Endodermal cell (in vitro differentiated cells): ENCODE measurements around the gene FMC1. TPM values are rescaled to one million over a fixed set of nuclear protein-coding genes. Genes with fewer than 3 reads are reported as not detected.
"Not testable (repeated sequence)": the region's sequence is repeated elsewhere in the genome, so short reads cannot be mapped to it uniquely, and the experiment has no call there.

ENCODE experiments used
- DNase-seq: peaks from one replicate; pipeline ENCODE4 v3.0.0-alpha.2; 2017
- H3K27ac ChIP-seq: 2 replicates; pipeline ENCODE4 v1.5.1; 2013; ENCODE audit warnings: mild to moderate bottlenecking, low read depth, low read length, moderate library complexity
- H3K27me3 ChIP-seq: 2 replicates; pipeline ENCODE4 v1.6.1; 2013; ENCODE audit warnings: mild to moderate bottlenecking, low read length, moderate library complexity; ENCODE audit not compliant: insufficient read depth, control insufficient read depth, poor library complexity, severe bottlenecking
- H3K36me3 ChIP-seq: 2 replicates; pipeline ENCODE4 v1.7.0; 2013; ENCODE audit warnings: mild to moderate bottlenecking, low read length, moderate library complexity; ENCODE audit not compliant: control insufficient read depth, insufficient read depth
- H3K4me1 ChIP-seq: one replicate; pipeline ENCODE4 v1.7.0; 2013; ENCODE audit warnings: low read length; ENCODE audit not compliant: control insufficient read depth, insufficient read depth
- H3K4me3 ChIP-seq: 2 replicates; pipeline ENCODE4 v1.5.1; 2013; ENCODE audit warnings: mild to moderate bottlenecking, low read length, moderate library complexity
- H3K9ac ChIP-seq: 2 replicates; pipeline ENCODE4 v1.6.1; 2013; ENCODE audit warnings: mild to moderate bottlenecking, low read length, moderate library complexity; ENCODE audit not compliant: poor library complexity, severe bottlenecking; ENCODE audit errors: extremely low read depth
- H3K9me3 ChIP-seq: 2 replicates; pipeline ENCODE4 v1.6.1; 2013; ENCODE audit warnings: mild to moderate bottlenecking, low read length, moderate library complexity; ENCODE audit not compliant: control insufficient read depth
- H3K27ac Mint-ChIP-seq: 2 replicates; pipeline ENCODE4 v1.8.0; 2020; ENCODE audit warnings: mixed read lengths
- H3K27me3 Mint-ChIP-seq: 2 replicates; pipeline ENCODE4 v1.8.0; 2021; ENCODE audit warnings: mild to moderate bottlenecking, mixed read lengths; ENCODE audit not compliant: insufficient read depth
- H3K36me3 Mint-ChIP-seq: 2 replicates; pipeline ENCODE4 v1.8.0; 2020; ENCODE audit warnings: low read depth, mixed read lengths
- H3K4me1 Mint-ChIP-seq: 2 replicates; pipeline ENCODE4 v1.8.0; 2020; ENCODE audit warnings: mixed read lengths
- H3K4me3 Mint-ChIP-seq: 2 replicates; pipeline ENCODE4 v1.8.0; 2020; ENCODE audit warnings: mild to moderate bottlenecking, moderate library complexity, mixed read lengths
- H3K9me3 Mint-ChIP-seq: 2 replicates; pipeline ENCODE4 v1.8.0; 2020; ENCODE audit warnings: mild to moderate bottlenecking, mixed read lengths
- WGBS, 2 experiments: methylation state at CpG; one replicate each; pipeline versions ENCODE4 v1.1.5 to v1.1.7; 2013; ENCODE audit warnings: missing lambda C conversion rate in 2 of 2, mixed read lengths in 1 of 2; ENCODE audit not compliant: insufficient coverage in 1 of 2, insufficient read length in 1 of 2; 5-methylcytosine and 5-hydroxymethylcytosine counted together
- total RNA-seq, 2 donors: library from RNA; stranded (reverse); fragmentation: NEBNext Ultra II Directional in 1 of 2; extraction: Animal tissue kit (Norgen Biotek cat#: 25700) in 1 of 2; gene quantifications; 2 replicates in 1 of 2; 3 replicates in 1 of 2; pipeline ENCODE4 v1.2.1, GENCODE V29; 2021
- TF ChIP-seq, protein P1 (sequence below): fragments of 200-600 bp; sonication (generic); conservative IDR thresholded peaks from 2 replicates; pipeline ENCODE4 v1.5.0; 2021; ENCODE audit warnings: antibody characterized with exemption, mild to moderate bottlenecking

Gene FMC1
- total RNA-seq, 2 donors from 2014 or later, result 10.8 to 17.1 TPM

DNA sequence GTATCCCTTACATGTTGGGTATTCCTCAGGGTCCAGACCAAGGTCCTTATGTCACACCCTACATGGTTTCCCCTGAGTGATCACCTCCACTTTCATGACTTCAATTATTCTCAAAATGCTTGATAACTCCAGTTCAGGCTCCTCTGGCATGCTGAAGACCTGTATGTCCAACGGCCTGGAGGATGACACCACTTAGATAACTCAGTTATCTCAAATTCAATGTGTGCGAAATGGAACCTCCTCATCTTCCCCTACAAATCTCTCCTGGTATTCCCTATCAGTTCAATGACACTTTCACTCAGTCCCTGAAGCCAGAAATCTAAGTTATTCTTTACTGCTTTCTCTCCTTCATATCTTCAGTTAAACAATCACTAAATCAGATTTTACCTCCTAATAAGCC, 9.9 kb downstream of the FMC1 start:
- no peaks in the 10 kb centered on the region for H3K4me1 ChIP-seq
- no peaks in the 10 kb centered on the region for H3K4me1 Mint-ChIP-seq
- no peaks in the 10 kb centered on the region for H3K9me3 ChIP-seq
- peaks cover 13% of the 10 kb centered on the region for H3K36me3 ChIP-seq
- peaks cover 42% of the 10 kb centered on the region for H3K36me3 Mint-ChIP-seq
- H3K27me3 Mint-ChIP-seq, result no peaks in the 10 kb centered on the region
- H3K4me3 ChIP-seq, result no peak overlapping the region
- no peak overlapping the region for H3K27ac ChIP-seq
- WGBS, 2 experiments, result 82 to 84% methylated on average over 2 of the region's 2 CpGs
- no peak overlapping the region for H3K9ac ChIP-seq
- TF ChIP-seq, protein P1, sequence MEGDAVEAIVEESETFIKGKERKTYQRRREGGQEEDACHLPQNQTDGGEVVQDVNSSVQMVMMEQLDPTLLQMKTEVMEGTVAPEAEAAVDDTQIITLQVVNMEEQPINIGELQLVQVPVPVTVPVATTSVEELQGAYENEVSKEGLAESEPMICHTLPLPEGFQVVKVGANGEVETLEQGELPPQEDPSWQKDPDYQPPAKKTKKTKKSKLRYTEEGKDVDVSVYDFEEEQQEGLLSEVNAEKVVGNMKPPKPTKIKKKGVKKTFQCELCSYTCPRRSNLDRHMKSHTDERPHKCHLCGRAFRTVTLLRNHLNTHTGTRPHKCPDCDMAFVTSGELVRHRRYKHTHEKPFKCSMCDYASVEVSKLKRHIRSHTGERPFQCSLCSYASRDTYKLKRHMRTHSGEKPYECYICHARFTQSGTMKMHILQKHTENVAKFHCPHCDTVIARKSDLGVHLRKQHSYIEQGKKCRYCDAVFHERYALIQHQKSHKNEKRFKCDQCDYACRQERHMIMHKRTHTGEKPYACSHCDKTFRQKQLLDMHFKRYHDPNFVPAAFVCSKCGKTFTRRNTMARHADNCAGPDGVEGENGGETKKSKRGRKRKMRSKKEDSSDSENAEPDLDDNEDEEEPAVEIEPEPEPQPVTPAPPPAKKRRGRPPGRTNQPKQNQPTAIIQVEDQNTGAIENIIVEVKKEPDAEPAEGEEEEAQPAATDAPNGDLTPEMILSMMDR, result no peak
- H3K27me3 ChIP-seq, result no peaks in the 10 kb centered on the region
- no peak overlapping the region for H3K27ac Mint-ChIP-seq
- no peak overlapping the region for H3K4me3 Mint-ChIP-seq
- DNase-seq, result no peak
- H3K9me3 Mint-ChIP-seq, result no peaks in the 10 kb centered on the region

DNA sequence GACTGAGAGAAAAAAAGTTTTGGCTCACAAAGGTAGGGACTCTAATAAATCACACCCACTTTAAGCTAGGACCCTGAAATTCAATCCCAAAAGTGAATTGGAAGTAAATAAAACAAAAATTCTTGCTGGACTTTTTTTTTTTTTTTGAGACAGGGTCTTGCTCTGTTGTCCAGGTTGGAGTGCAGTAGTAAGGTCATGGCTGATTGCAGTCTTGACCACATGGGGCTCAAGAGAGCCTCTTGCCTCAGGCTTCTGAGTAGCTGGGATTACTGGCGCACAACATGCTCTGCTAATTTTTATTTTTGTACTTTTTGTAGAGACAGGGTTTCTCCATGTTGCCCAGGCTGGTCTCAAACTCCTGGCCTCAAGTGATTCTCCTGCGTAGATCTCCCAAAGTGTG, 13.6 kb downstream of the FMC1 start:
- no peak for DNase-seq
- no peaks in the 10 kb centered on the region for H3K4me1 Mint-ChIP-seq
- H3K4me1 ChIP-seq, result no peaks in the 10 kb centered on the region
- H3K27ac Mint-ChIP-seq, result peak overlapping the region; percentile 36
- H3K9me3 ChIP-seq, result no peaks in the 10 kb centered on the region
- H3K36me3 Mint-ChIP-seq, result peaks cover 17% of the 10 kb centered on the region
- TF ChIP-seq, protein P1, result peak; percentile 14
- H3K36me3 ChIP-seq, result no peaks in the 10 kb centered on the region
- H3K27me3 Mint-ChIP-seq, result no peaks in the 10 kb centered on the region
- no peak overlapping the region for H3K27ac ChIP-seq
- WGBS, 2 experiments, result 94 to 98% methylated on average over 2 of the region's 2 CpGs
- no peak overlapping the region for H3K9ac ChIP-seq
- no peaks in the 10 kb centered on the region for H3K27me3 ChIP-seq
- H3K4me3 Mint-ChIP-seq, result no peak overlapping the region
- no peaks in the 10 kb centered on the region for H3K9me3 Mint-ChIP-seq
- no peak overlapping the region for H3K4me3 ChIP-seq

DNA sequence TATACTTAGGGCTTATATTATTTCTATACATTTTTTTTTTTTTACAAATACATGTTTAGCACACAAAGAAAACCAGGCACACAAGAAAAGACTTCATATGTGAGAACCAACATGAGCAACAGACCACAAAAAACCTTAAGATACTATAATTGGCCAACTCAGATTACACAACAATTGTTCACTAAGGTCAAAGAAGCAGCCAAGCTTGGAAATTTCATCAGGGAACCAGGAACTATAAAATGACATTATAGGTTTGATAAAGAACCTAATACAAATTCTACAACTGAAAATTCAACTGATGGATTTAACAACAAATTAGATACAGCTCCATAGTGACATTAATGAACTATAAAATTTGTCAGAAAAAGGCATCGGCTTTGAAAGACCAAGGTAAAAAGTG, 14.2 kb downstream of the FMC1 start:
- no peak overlapping the region for H3K4me3 Mint-ChIP-seq

GRCh38 chr7:139357729-139358506, 16.8 kb downstream of the FMC1 start:
- H3K9ac ChIP-seq, H3K9me3 ChIP-seq, H3K27me3 Mint-ChIP-seq, DNase-seq, H3K27ac ChIP-seq, H3K36me3 Mint-ChIP-seq, H3K9me3 Mint-ChIP-seq, H3K27me3 ChIP-seq, H3K4me1 ChIP-seq, H3K36me3 ChIP-seq: not testable (repeated sequence)
- H3K4me3 ChIP-seq, result peak overlapping the region; percentile 95
- Mint-ChIP-seq H3K4me1 (peaks cover 14% of the 10 kb centered on the region), H3K4me3 (peak overlapping the region; percentile 97), H3K27ac (peak overlapping the region; percentile 99)
- WGBS, 2 experiments, result 96% methylated on average over 20 to 27 of the region's 27 CpGs

More for the DNA sequence above, 14.2 kb downstream of the FMC1 start:
- Histone ChIP-seq H3K27me3 (no peaks in the 10 kb centered on the region), H3K4me1 (no peaks in the 10 kb centered on the region), H3K36me3 (no peaks in the 10 kb centered on the region), H3K9ac (no peak overlapping the region), H3K9me3 (no peaks in the 10 kb centered on the region), H3K4me3 (no peak overlapping the region), H3K27ac (no peak overlapping the region)
- WGBS, 2 experiments, result 90 to 100% methylated on average over 1 of the region's 1 CpG
- H3K9me3 Mint-ChIP-seq, result no peaks in the 10 kb centered on the region
- TF ChIP-seq, protein P1, result no peak
- no peaks in the 10 kb centered on the region for H3K4me1 Mint-ChIP-seq
- H3K27ac Mint-ChIP-seq, result no peak overlapping the region
- no peak for DNase-seq
- no peaks in the 10 kb centered on the region for H3K27me3 Mint-ChIP-seq
- H3K36me3 Mint-ChIP-seq, result peaks cover 14% of the 10 kb centered on the region
